ENCODE measurements around the gene WDR82.
A peak's percentile ranks its signal among the peaks of the same experiment; 100 is the strongest.

The WDR82 gene

DNA sequence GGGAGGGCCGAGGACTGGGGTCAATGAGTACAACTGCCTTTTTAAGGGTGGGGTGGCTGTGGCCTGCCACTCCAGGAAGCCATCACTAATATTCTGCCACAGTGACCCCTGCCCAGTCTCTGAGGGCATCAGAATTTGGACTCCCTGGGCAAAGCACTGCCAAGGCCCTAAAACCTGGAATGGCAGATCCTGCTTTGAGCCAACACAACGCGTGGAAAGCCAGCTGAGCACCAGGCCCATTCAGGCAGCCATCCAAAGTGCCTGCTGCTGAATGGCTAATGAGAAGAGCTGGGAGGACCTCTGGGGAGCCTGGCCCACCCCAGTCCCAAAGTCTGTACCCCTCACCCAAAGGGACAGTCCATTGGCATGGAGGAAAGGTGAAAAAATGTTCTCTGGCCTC lies 44.5 kb downstream of the WDR82 start:
- no peak overlapping the region for H3K4me3 ChIP-seq (ENCODE audit: low read depth, low read length)
- in situ Hi-C loops (cut with HindIII; ENCODE audit: low sequenced_read_pairs) = no loop called here
- TF ChIP-seq, protein P1, sequence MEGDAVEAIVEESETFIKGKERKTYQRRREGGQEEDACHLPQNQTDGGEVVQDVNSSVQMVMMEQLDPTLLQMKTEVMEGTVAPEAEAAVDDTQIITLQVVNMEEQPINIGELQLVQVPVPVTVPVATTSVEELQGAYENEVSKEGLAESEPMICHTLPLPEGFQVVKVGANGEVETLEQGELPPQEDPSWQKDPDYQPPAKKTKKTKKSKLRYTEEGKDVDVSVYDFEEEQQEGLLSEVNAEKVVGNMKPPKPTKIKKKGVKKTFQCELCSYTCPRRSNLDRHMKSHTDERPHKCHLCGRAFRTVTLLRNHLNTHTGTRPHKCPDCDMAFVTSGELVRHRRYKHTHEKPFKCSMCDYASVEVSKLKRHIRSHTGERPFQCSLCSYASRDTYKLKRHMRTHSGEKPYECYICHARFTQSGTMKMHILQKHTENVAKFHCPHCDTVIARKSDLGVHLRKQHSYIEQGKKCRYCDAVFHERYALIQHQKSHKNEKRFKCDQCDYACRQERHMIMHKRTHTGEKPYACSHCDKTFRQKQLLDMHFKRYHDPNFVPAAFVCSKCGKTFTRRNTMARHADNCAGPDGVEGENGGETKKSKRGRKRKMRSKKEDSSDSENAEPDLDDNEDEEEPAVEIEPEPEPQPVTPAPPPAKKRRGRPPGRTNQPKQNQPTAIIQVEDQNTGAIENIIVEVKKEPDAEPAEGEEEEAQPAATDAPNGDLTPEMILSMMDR (IDR thresholded peaks at IDR 0.05; ENCODE audit: low read depth, low read length) = no peak
- DNase-seq (ENCODE audit: low read depth, low spot score) = no peak

DNA sequence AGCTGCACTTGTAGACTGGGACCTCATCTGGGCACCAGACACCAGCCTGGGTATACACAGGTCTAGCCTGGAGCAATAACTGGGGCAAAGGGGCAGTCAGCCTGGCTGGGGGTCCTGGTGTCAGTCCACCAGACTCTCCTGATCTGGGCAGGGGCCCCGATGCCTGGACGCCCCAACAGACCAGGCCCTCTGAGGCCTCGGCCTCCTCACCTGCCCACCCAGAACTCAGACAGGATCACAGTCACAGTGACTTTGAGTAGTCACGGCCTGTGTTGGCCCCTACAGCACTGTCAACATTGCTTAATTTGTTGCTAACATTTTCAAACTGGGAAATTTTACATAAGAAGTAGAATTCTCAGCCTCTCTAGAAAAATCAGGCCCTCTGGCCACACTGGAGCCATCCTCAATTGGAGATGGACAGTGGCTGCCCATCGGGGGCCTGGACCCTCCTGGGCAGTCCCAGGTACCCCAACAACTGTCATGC lies 45.3 kb downstream of the WDR82 start:
- TF ChIP-seq, protein P1 (IDR thresholded peaks at IDR 0.05; ENCODE audit: low read depth, low read length) = no peak
- no peak for DNase-seq (ENCODE audit: low read depth, low spot score)
- no peak overlapping the region for H3K4me3 ChIP-seq (ENCODE audit: low read depth, low read length)
- in situ Hi-C loops (cut with HindIII; ENCODE audit: low sequenced_read_pairs) = no loop called here

DNA sequence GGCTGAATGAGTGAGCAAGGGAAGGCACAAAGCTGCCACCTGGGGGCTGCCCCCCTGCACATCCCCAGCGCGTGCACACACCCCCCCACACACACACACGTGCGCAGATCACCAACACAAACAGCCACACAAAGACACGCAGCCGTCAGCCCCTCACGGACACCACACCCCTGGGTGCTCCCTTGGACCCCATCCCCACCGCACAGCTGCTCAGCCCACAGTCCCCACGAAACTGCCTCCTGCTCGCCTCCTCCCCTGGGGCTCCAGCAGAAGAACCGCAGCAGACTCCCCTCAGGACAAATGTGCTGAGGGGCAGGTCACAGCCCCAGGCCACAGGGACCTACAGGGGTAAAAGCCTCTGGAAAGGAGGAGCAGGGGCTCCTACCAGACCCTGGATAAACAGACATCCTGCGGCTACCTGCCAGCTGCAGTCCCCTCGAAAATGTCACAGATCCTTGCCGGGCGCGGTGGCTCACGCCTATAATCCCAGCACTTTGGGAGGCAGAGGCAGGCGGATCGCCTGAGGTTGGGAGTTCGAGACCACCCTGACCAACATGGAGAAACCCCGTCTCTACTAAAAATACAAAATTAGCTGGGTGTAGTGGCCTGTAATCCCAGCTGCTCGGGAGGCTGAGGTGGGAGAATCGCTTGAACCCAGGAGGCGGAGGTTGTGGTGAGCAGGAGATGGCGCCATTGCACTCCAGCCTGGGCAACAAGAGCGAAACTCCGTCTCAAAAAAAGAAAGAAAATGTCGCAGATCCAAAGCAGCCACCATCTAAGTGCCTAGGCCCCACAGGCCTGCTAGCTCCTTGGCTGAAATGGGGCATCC lies 46.0 kb downstream of the WDR82 start:
- H3K4me3 ChIP-seq (ENCODE audit: low read depth, low read length) = no peak overlapping the region
- TF ChIP-seq, protein P1 (IDR thresholded peaks at IDR 0.05; ENCODE audit: low read depth, low read length) = peak; percentile 23
- in situ Hi-C loops (cut with HindIII; ENCODE audit: low sequenced_read_pairs) = no loop called here
- no peak for DNase-seq (ENCODE audit: low read depth, low spot score)

DNA sequence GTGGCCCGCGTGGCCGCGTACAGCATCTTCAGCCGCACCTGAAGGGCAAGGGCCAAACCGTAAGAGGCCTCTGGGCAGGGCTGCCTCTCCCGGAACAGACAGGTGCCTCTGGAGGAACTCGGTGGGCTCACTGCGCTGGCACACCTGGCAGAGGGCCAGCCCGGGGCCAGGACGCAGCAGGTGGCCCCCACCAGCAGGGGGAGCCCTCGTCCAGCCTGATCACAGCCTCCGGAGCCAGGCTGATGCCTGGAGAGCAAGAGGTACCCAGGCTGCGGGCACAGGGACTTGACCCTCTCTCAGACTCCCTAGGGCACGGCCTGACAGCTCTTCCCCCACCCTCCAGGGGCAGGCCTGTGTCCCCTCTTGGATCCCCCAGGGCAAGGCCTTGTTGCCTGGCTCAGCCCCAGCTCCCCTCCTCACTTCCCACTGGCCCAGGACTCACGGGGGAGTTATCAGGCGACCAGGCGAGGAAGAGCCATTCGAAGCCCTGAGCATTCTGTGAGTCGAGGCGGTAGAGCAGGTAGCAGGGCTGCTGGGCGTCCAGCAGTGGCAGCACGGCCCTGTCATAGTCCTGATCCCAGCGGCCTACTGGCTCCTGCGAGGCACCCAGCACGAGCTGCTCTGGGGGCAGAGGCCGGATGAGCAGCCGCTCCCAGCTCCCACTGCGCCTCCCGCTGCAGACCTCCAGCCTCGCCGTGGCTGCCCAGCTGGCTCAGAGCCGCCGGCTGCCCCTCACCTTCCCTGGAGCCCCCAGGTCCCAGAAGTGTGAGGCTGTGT lies 46.8 kb downstream of the WDR82 start:
- no peak overlapping the region for H3K4me3 ChIP-seq (ENCODE audit: low read depth, low read length)
- TF ChIP-seq, protein P1 (IDR thresholded peaks at IDR 0.05; ENCODE audit: low read depth, low read length) = peak; percentile 67
- DNase-seq (ENCODE audit: low read depth, low spot score) = no peak
- in situ Hi-C loops (cut with HindIII; ENCODE audit: low sequenced_read_pairs) = no loop called here

DNA sequence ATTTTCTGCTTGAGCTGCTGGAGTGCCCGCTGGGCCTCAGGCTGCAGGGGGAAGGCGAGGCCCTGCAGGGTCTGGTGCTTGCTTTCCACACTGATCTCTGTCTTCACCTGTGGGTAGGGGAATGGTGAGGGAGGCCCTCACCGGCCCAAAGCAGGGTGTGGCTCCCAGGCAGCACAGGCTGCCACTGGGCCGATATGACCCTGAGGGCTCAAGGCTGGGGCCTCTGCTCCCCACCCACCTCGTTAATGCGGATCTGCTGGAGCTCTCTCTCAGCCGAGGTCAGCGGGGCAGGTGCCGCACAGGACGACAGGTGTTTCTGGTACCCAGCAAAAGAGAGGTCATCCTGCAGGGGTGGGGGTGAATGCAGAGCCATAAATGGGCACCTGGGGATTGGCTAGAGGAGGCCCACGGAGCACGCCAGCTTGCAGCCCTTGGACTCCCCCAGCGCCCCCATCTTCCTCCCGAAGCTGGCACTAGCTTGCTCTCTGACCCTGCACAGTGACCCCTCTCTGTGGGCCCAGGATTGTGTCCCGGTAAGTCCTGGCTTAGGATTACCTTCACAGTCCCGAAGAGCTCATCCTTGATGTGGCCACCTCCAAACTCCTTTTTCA lies 47.5 kb downstream of the WDR82 start:
- TF ChIP-seq, protein P1 (IDR thresholded peaks at IDR 0.05; ENCODE audit: low read depth, low read length) = no peak
- no peak for DNase-seq (ENCODE audit: low read depth, low spot score)
- in situ Hi-C loops (cut with HindIII; ENCODE audit: low sequenced_read_pairs) = no loop called here
- no peak overlapping the region for H3K4me3 ChIP-seq (ENCODE audit: low read depth, low read length)

DNA sequence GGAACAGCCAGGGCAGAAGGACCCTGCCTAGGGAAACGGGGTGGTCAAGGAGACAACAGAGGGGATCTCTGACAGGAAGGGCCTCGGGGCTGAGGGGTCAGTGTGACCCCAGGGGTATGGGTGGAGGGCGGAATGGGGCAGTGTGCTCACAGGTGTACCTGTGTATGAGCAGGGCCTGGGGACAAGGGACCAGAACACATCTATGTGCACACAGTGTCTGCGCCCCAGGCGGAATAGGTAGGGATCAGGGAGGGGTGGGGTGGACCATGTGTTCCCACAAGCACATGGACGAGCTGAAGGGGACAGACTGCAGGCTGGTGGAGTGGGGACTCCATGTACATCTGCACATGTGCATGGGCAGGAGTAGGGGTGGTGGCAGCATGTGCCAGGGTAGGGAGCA lies 48.0 kb downstream of the WDR82 start:
- TF ChIP-seq, protein P1 (IDR thresholded peaks at IDR 0.05; ENCODE audit: low read depth, low read length) = no peak
- no peak overlapping the region for H3K4me3 ChIP-seq (ENCODE audit: low read depth, low read length)
- no peak for DNase-seq (ENCODE audit: low read depth, low spot score)
- in situ Hi-C loops (cut with HindIII; ENCODE audit: low sequenced_read_pairs) = no loop called here

All from astrocyte of the spinal cord (primary cell).